Measurements from ENCODE around the gene TTC28. TPM values are rescaled to one million over a fixed set of nuclear protein-coding genes. Genes with fewer than 3 reads are reported as not detected.

TTC28 gene
- total RNA-seq, 1 donor from 2014 or later = 24.5 TPM

DNA sequence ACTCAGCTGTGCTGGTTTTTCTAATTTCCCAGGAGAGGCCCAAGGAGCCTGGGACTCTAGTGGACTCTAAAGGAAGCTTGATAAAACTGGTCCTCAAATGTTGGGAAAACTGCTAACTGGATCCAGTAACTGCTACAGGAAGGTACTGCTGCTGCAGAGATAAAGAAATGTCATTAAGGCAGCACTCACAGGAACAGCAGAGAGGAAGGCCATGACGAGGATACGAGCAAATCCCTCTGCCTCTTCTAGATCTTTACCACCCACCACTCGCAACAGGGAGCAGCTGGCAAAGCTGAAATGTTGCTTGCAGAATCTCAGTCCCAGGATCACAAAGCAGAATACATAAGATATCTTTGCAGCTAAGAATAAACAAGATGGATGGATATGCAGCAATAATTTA, 23.5 kb downstream of the TTC28 start:
- Histone ChIP-seq H3K36me3 (no peaks in the 10 kb centered on the region), H3K9me3 (no peaks in the 10 kb centered on the region), H3K27ac (no peak overlapping the region), H3K4me3 (no peak overlapping the region), H3K4me1 (no peaks in the 10 kb centered on the region), H3K27me3 (no peaks in the 10 kb centered on the region)
- no peak for DNase-seq (ENCODE audit: low spot score in 2 of 2)
- TF ChIP-seq, protein P1, sequence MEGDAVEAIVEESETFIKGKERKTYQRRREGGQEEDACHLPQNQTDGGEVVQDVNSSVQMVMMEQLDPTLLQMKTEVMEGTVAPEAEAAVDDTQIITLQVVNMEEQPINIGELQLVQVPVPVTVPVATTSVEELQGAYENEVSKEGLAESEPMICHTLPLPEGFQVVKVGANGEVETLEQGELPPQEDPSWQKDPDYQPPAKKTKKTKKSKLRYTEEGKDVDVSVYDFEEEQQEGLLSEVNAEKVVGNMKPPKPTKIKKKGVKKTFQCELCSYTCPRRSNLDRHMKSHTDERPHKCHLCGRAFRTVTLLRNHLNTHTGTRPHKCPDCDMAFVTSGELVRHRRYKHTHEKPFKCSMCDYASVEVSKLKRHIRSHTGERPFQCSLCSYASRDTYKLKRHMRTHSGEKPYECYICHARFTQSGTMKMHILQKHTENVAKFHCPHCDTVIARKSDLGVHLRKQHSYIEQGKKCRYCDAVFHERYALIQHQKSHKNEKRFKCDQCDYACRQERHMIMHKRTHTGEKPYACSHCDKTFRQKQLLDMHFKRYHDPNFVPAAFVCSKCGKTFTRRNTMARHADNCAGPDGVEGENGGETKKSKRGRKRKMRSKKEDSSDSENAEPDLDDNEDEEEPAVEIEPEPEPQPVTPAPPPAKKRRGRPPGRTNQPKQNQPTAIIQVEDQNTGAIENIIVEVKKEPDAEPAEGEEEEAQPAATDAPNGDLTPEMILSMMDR (IDR thresholded peaks at IDR 0.05) = no peak
- intact Hi-C loops (cut with DNase I) = no loop called here

DNA sequence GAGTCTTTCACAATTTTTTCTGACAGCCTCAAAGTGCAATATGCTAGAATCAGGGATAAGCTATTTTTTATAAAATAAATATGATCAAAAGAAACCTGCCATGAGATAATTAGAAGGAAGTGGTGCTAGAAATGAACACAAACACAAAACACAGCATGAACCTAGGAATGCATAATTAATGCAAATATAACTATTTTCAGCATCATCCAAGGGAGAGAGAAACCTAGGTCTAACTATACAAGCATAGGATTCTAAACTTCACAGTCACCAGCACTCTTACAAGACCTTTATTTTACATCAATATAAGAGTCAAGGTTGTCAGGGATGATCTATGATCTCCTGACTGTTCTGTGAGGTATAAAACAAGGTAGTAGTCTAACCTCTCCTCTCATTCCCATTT, 29.2 kb downstream of the TTC28 start:
- Histone ChIP-seq H3K4me3 (no peak overlapping the region), H3K4me1 (no peaks in the 10 kb centered on the region), H3K27me3 (no peaks in the 10 kb centered on the region), H3K9me3 (no peaks in the 10 kb centered on the region), H3K27ac (no peak overlapping the region), H3K36me3 (no peaks in the 10 kb centered on the region)
- TF ChIP-seq, protein P1 (IDR thresholded peaks at IDR 0.05) = no peak
- no peak for DNase-seq (ENCODE audit: low spot score in 2 of 2)
- intact Hi-C loops (cut with DNase I) = no loop called here

DNA sequence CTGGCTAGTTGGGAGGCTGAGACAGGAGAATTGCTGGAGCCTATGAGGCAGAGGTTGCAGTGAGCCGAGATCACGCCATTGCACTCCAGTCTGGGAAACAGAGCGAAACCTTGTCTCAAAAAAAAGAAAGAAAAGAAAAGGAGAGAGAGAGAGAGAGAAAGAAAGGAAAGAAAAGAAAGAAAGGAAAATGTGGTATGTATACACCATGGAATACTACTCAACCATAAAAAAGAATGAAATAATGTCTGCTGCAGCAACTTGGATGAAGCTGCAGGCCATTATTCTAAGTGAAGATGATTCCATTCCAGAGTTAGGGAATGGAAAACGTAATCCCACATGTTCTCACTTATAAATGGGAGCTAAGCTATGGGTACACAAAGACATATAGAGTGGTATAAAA, 30.8 kb downstream of the TTC28 start:
- H3K9me3 ChIP-seq = no peaks in the 10 kb centered on the region
- no peaks in the 10 kb centered on the region for H3K27me3 ChIP-seq
- no peaks in the 10 kb centered on the region for H3K4me1 ChIP-seq
- H3K27ac ChIP-seq = no peak overlapping the region
- no peak for DNase-seq (ENCODE audit: low spot score in 2 of 2)
- H3K36me3 ChIP-seq = no peaks in the 10 kb centered on the region
- H3K4me3 ChIP-seq = no peak overlapping the region
- intact Hi-C loops (cut with DNase I) = no loop called here
- TF ChIP-seq, protein P1 (IDR thresholded peaks at IDR 0.05) = no peak

DNA sequence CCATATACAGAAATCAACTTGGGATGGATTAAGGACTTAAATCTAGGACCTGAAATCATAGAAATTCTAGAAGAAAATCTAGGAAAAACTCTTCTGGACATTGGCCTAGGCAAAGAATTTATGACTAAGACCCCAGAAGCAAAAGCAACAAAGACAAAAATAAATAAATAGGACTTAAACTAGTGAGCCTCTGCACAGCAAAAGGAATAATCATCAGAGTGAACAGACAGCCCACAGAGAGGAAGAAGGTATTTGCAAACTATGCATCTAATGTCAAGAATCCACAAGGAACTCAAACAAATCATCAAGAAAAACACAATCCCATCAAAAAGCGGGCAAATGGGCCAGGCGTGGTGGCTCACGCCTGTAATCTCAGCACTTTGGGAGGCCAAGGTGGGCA, 32.4 kb downstream of the TTC28 start:
- Histone ChIP-seq H3K4me1 (no peaks in the 10 kb centered on the region), H3K27me3 (no peaks in the 10 kb centered on the region), H3K27ac (no peak overlapping the region), H3K4me3 (no peak overlapping the region), H3K9me3 (no peaks in the 10 kb centered on the region), H3K36me3 (no peaks in the 10 kb centered on the region)
- TF ChIP-seq, protein P1 (IDR thresholded peaks at IDR 0.05) = no peak
- intact Hi-C loops (cut with DNase I) = no loop called here
- DNase-seq (ENCODE audit: low spot score in 2 of 2) = no peak

DNA sequence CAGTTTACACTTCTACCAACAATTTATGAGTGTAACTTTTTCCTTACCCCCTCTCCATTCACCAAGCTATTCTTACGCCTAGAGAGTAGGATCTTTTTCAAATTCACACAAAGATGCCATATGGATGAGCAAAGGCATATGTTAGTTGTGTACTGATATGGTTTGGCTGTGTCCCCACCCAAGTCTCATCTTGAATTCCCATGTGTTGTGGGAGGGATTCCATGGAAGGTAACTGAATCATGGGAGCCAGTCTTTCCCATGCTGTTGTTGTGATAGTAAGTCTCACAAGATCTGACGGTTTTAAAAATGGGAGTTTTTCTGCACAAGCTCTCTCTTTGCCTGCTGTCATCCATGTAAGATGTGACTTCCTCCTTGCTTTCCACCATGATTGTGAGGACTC, 40.3 kb downstream of the TTC28 start:
- no peaks in the 10 kb centered on the region for H3K9me3 ChIP-seq
- TF ChIP-seq, protein P1 (IDR thresholded peaks at IDR 0.05) = no peak
- no peak overlapping the region for H3K4me3 ChIP-seq
- no peaks in the 10 kb centered on the region for H3K36me3 ChIP-seq
- DNase-seq (ENCODE audit: low spot score in 2 of 2) = no peak
- no peak overlapping the region for H3K27ac ChIP-seq
- H3K27me3 ChIP-seq = no peaks in the 10 kb centered on the region
- intact Hi-C loops (cut with DNase I) = no loop called here
- H3K4me1 ChIP-seq = no peaks in the 10 kb centered on the region

DNA sequence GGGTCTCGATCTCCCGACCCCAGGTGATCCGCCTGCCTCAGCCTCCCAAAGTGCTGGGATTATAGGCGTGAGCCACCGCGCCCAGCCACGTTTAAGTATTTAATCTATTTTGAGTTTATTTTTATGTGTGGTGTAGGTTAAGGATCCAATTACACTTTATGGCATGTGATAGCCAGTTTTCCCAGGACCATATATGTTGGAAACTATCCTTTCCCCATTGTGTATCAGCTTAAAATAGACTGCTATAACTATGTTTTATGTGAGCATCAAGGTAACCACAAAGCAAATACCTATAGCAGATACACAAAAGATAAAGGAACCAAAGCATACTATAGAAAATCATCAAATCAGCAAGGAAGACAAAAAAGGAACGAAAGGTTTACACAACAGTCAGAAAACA, 42.4 kb downstream of the TTC28 start:
- intact Hi-C loops (cut with DNase I) = no loop called here
- Histone ChIP-seq H3K9me3 (no peaks in the 10 kb centered on the region), H3K4me3 (no peak overlapping the region), H3K36me3 (no peaks in the 10 kb centered on the region), H3K4me1 (no peaks in the 10 kb centered on the region), H3K27ac (no peak overlapping the region), H3K27me3 (no peaks in the 10 kb centered on the region)
- DNase-seq (ENCODE audit: low spot score in 2 of 2) = no peak
- TF ChIP-seq, protein P1 (IDR thresholded peaks at IDR 0.05) = no peak
